GM18502 (cell line): Measurements from ENCODE around the gene HKDC1.
"Not testable (repeated sequence)": the region's sequence is repeated elsewhere in the genome, so short reads cannot be mapped to it uniquely, and the experiment has no call there.

Experiments used
- ATAC-seq: cut with Tn5 transposase; IDR thresholded peaks from one replicate; pipeline ENCODE4 v1.9.1; 2021; ENCODE audit warnings: mild to moderate bottlenecking; ENCODE audit not compliant: unreplicated experiment, poor library complexity

The HKDC1 gene

DNA sequence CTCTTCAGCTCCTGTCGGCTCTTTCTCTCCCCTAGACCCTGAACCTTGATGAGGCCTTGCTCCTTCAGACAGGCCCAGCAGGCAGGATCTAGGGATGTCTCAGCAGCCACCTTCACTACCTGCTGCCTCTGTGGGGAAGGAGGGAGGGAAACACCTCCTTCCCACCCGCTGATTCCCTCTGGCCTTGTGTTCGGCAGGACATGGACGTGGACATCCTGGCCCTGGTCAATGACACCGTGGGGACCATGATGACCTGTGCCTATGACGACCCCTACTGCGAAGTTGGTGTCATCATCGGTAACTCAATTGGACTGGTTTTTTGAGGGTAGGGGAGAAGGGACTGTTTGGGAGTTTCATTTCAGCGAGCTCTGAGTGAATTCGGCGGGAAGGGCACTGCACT lies 20.3 kb downstream of the HKDC1 start:
- ATAC-seq: no peak

GRCh38 chr10:69241575-69241974 lies 21.4 kb downstream of the HKDC1 start:
- ATAC-seq: no peak

GRCh38 chr10:69242040-69242851 lies 22.1 kb downstream of the HKDC1 start:
- no peak for ATAC-seq

DNA sequence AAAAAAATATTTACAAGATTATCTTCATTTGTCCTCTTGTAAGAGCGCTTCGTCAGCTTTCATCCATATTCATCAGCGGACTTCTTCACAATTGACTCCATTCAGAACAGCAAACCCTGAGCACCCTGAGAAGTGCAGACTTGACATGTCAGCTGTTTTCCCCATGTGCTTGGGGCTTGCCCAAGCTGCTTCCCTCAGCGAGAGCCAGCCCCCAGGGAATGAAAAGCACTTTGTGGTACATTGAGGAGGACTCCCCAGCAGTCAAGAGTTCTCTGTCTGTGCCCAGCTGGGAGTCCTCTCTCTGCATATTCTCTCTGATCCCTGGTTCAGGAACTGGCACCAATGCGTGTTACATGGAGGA lies 22.7 kb downstream of the HKDC1 start:
- ATAC-seq: no peak

DNA sequence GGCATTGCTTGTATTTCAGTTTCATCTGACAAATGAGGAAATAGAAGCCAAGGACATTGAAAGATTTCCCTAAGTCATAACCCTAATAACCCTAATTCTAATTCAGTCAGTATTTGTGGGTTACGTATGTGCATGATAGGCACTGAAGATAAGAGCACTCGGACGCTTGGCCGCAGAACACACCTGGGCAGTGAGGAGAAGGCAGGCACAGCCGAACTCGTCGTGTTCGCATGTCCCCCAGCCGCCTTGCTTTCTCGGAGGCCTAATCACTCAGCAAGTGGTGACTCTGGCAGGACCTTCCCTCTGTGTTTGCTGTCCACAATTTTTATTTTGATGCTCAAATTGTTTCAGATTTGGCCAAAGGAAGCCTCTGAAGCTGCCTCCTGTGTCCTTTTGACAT lies 23.7 kb downstream of the HKDC1 start:
- no peak for ATAC-seq

- no peak for ATAC-seq
Observed at GRCh38 chr10:69246036-69246435, 25.9 kb downstream of the HKDC1 start.

DNA sequence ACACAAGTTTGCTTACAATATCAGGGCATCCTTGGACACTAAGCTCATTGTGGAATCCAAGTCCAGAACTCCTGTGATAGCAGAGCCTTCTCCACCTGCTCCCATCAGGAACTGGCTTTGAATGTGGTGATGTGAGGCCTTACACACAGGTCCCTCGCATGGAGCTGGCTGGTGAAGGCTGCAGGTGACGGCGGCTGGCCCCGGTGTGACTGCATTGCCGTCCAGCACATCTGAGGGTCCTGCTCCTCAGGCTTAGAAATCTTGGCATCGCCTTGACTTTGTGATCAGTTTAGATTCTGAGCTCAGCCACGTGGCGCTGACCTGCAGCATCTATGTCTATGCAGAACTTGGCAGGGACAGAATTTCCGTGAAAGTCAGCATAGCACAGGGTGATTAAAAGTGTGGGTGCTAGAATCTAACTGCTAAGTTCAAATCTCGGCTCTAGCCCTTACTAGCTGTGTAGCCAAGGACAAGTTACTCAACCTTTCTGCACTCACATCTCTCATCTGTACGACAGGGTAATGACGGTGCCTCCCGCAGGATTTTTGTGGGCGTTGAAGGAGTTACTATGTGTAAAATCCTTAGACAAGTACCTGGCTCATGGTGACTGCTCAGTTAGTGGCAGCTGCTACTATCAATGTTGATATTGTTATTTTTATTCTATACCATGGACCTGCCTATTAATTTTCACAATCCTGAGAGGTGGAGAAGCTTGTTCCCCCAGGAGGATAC lies 26.6 kb downstream of the HKDC1 start:
- ATAC-seq: no peak

GRCh38 chr10:69247313-69247710 lies 27.2 kb downstream of the HKDC1 start:
- no peak for ATAC-seq

DNA sequence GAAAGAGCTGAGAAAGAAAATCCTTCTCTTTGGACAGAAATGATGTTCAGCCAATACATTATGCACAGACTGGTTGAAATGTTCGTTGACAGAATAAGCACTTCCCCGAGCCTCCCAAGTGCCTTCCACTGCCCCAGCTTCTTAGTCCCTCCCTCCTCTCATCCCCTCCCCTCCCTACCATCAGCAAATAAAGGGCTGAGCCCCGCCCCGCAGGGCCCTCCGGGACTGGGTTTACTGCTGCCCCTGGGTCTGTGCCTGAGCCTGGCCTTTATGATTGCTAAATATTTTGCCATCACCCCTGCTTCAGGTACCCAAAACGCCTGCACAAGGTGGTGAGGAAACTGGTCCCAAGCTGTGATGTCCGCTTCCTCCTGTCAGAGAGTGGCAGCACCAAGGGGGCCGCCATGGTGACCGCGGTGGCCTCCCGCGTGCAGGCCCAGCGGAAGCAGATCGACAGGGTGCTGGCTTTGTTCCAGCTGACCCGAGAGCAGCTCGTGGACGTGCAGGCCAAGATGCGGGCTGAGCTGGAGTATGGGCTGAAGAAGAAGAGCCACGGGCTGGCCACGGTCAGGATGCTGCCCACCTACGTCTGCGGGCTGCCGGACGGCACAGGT lies 28.1 kb downstream of the HKDC1 start:
- no peak for ATAC-seq

DNA sequence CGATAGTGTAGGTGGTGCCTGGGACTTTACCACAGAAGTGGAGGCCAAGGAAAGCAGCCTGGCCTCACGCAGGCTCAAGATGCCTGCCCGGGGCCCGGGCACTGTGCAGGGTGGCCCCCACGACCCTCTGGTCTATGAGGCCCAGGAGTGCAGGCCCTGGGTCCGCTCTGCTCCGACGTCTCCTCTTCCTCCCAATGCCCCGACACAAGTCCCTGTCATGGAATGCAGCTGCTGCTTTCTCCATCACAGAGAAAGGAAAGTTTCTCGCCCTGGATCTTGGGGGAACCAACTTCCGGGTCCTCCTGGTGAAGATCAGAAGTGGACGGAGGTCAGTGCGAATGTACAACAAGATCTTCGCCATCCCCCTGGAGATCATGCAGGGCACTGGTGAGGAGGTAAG lies 29.9 kb downstream of the HKDC1 start:
- no peak for ATAC-seq

DNA sequence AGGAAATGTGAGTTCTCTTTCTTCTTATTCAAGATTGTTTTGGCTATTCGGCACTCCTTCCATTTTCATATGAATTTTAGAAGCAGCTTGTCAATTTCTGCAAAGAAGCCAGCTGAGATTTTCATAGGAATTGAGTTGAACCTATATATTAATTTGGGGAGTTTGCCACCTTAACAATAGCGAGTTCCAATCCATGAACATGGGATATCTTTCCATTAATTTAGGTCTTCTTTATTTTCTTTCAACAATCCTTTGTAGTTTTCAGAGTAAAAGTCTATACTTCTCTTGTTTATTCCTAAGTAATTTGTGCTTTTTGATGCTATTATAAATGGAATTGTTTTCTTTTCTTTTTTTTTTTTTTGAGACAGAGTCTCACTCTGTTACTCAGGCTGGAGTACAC lies 31.3 kb downstream of the HKDC1 start:
- ATAC-seq: not testable (repeated sequence)

- ATAC-seq: no peak
Observed at GRCh38 chr10:69253171-69253570, 33.0 kb downstream of the HKDC1 start.

- no peak for ATAC-seq
Observed at GRCh38 chr10:69254877-69255276, 34.7 kb downstream of the HKDC1 start.

DNA sequence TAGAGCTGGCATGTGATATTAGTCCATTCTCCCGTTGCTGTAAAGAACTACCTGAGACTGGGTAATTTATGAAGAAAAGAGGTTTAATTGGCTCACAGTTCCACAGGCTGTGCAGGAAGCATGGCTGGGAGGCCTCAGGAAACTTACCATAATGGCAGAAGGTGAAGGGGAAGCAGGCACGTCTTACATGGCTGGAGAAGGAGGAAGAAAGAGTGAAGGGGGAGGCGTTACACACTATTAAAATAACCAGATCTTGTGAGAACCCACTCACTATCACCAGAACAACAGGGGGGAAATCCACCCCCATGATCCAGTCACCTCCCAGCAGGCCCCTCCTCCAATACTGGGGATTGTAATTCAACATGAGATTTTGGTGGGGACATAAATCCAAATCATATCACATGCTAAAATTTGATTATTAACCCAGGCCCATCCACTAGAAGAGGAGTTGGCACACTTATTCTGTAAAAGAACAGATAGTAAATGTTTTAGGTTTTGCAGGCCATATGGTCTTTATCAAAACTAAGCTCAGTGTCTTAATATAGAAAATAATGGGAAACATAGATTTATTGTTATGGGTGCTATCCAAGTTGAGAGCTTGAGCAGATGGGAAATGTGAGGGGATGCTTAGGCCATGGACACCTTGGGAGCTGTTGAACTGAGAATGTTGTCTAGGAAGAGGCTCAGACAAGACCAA lies 39.6 kb downstream of the HKDC1 start:
- ATAC-seq: no peak

DNA sequence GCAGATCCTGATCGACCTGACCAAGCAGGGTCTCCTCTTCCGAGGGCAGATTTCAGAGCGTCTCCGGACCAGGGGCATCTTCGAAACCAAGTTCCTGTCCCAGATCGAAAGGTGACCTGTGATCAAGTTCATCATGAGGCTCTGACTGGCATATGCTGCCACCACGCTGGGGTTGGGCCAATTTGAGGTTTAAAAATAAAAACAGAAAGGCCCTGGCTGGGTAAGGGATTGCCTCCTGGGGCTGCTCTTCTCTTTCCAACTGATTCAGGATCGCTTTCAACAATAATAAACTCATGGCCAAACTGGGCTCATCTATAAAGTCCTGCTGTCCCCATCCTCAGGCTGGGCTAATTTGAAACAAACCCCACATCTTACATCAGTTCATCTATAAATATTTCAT lies 41.1 kb downstream of the HKDC1 start:
- ATAC-seq: no peak

DNA sequence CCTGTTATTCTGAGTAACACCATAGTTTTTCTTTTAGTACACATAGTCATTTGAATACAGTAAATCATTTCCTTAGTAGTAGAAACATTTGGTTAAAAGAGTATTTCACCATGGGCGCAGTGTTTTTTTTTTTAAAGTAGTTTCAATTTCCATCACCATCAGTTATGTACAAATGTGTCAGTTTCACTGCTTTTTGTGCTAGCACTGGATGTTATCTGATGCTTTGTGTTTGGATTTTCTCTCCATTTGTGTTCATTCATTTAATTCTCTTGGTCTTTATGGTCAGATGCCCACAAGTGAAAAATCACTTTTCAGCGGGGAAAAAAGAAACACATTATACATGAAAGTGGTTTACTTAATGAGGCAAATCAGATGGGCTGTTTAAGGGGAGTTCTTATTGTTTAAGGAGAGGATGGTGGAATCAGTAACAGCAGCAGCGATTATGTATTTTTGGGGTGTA lies 42.2 kb downstream of the HKDC1 start:
- ATAC-seq: no peak

GRCh38 chr10:69265521-69265920 lies 45.4 kb downstream of the HKDC1 start:
- no peak for ATAC-seq

- no peak for ATAC-seq
Observed at GRCh38 chr10:69268761-69269416, 48.8 kb downstream of the HKDC1 start.

- no peak for ATAC-seq
Observed at GRCh38 chr10:69269761-69270160, 49.6 kb downstream of the HKDC1 start.

- ATAC-seq: no peak
Observed at GRCh38 chr10:69270990-69271389, 50.9 kb downstream of the HKDC1 start.
